AG04450 (cell line): ENCODE data around the gene PAMR1. TPM values are rescaled to one million over a fixed set of nuclear protein-coding genes. Genes with fewer than 3 reads are reported as not detected.

ENCODE experiments used
- CTCF ChIA-PET: fragments of 300-600, 350-600 bp; formaldehyde crosslinking; extraction: SDS; loops from one replicate; lab custom pipeline; 2022; ENCODE audit warnings: antibody characterized with exemption, inconsistent platforms; lab: Charles Lee
- POLR2A ChIA-PET: fragments of 350-600 bp; formaldehyde crosslinking; extraction: SDS; loops from one replicate; lab custom pipeline; 2021; ENCODE audit warnings: antibody characterized with exemption, inconsistent platforms; lab: Yijun Ruan, JAX
- DNase-seq: peaks from one replicate; pipeline ENCODE4 v3.0.0-alpha.2; 2011; ENCODE audit warnings: low read depth, low spot score
- H3K27ac ChIP-seq: one replicate; pipeline ENCODE4 v1.5.1; 2012; ENCODE audit warnings: low read depth, low read length, control low read depth
- H3K27me3 ChIP-seq: one replicate; pipeline ENCODE4 v1.6.0; 2012; ENCODE audit warnings: low read length; ENCODE audit not compliant: control insufficient read depth, insufficient read depth
- H3K4me3 ChIP-seq: 2 replicates; pipeline ENCODE4 v1.5.1; 2011; ENCODE audit warnings: mild to moderate bottlenecking, low read depth, low read length, control low read depth
- H3K9me3 ChIP-seq: 2 replicates; pipeline ENCODE4 v1.5.1; 2012; ENCODE audit warnings: low read length; ENCODE audit not compliant: control insufficient read depth, insufficient read depth
- polyA plus RNA-seq: library from polyadenylated mRNA; depleted of rRNA; stranded (reverse); fragments of >200 nt; gene quantifications from 2 replicates; pipeline ENCODE4 v1.2.3, GENCODE V29; 2011
- TF ChIP-seq, protein P1 (sequence below): IDR thresholded peaks from 2 replicates; pipeline ENCODE4 v1.5.1; 2011; ENCODE audit warnings: low read depth, low read length, control low read depth, inconsistent platforms

The PAMR1 gene
- polyA plus RNA-seq, 1 experiment, result 215 TPM

DNA sequence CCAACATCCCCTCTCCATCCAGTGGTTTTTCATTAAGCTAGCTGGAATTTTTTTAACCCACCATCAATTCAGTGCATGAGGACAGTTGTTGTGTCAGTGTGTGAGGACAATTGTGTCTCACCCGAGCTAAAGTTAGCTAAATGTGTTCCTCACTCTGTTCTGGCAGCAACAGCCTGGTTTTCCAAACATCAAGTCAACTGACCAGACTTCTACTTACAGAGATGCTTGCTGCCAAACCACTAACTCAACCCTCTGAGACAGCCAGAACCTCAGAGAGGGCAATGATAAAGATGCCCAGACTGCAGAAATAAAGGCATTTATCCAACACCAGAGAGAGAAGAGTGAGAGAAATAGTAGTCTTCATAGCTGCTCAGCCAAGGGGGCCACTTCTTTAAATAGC is 6.7 kb downstream of the PAMR1 start:
- H3K4me3 ChIP-seq, result no peak overlapping the region
- POLR2A ChIA-PET, result interaction anchor here (1.4 kb wide), 1 partner anchor 61 kb away, joined by 3 read pairs; no protein-coding TSS in a partner anchor
- H3K27ac ChIP-seq, result no peak overlapping the region
- H3K9me3 ChIP-seq, result no peaks in the 10 kb centered on the region
- no peak for DNase-seq
- TF ChIP-seq, protein P1, sequence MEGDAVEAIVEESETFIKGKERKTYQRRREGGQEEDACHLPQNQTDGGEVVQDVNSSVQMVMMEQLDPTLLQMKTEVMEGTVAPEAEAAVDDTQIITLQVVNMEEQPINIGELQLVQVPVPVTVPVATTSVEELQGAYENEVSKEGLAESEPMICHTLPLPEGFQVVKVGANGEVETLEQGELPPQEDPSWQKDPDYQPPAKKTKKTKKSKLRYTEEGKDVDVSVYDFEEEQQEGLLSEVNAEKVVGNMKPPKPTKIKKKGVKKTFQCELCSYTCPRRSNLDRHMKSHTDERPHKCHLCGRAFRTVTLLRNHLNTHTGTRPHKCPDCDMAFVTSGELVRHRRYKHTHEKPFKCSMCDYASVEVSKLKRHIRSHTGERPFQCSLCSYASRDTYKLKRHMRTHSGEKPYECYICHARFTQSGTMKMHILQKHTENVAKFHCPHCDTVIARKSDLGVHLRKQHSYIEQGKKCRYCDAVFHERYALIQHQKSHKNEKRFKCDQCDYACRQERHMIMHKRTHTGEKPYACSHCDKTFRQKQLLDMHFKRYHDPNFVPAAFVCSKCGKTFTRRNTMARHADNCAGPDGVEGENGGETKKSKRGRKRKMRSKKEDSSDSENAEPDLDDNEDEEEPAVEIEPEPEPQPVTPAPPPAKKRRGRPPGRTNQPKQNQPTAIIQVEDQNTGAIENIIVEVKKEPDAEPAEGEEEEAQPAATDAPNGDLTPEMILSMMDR, result no peak
- no peaks in the 10 kb centered on the region for H3K27me3 ChIP-seq
- CTCF ChIA-PET, result no interaction called here

DNA sequence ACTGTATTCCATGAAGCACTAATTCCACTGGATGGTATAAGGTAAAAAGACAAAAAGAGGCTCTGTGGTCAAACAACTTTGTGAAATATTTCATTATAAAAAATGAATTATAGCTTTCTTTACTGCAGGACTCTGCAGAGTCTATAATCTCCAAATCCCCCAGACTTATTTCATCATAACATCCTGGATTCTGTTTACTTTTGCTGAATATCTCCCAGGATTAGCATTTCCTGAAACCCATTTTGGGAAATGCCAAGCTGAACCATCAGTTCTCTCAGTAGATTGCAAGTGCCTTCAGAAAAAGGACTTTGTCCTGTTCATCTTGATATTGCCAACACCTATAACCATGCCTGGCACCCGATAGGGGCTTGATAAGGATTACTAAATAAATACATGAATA is 7.9 kb downstream of the PAMR1 start:
- Histone ChIP-seq H3K4me3 (no peak overlapping the region), H3K27ac (no peak overlapping the region), H3K9me3 (no peaks in the 10 kb centered on the region), H3K27me3 (no peaks in the 10 kb centered on the region)
- no peak for DNase-seq
- TF ChIP-seq, protein P1, result no peak
- CTCF ChIA-PET, result interaction anchor here (0.6 kb wide), 1 partner anchor 11 kb away, joined by 3 read pairs; no protein-coding TSS in a partner anchor
- POLR2A ChIA-PET, result no interaction called here

DNA sequence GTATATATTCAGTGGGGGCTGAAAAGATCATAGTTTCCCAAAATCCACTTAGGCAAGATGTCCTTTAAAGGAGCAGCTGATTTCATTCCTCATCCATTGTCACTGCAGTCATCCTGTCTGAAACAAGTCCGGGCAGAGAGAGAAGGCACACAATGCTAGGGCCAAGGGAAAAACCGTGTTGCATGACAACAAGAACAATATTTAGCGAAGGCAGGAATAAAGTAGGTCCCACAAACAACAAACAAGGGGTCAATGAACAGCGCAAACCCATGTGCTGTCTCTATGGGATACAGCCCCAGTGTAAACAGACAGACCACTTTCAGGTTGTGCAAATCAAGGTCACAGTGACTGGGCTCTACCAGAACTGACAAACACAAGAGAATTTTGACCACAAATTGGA is 9.0 kb downstream of the PAMR1 start:
- H3K4me3 ChIP-seq, result no peak overlapping the region
- H3K27ac ChIP-seq, result no peak overlapping the region
- ChIA-PET POLR2A (no interaction called here), CTCF (no interaction called here)
- no peaks in the 10 kb centered on the region for H3K9me3 ChIP-seq
- TF ChIP-seq, protein P1, result no peak
- DNase-seq, result no peak
- H3K27me3 ChIP-seq, result no peaks in the 10 kb centered on the region

DNA sequence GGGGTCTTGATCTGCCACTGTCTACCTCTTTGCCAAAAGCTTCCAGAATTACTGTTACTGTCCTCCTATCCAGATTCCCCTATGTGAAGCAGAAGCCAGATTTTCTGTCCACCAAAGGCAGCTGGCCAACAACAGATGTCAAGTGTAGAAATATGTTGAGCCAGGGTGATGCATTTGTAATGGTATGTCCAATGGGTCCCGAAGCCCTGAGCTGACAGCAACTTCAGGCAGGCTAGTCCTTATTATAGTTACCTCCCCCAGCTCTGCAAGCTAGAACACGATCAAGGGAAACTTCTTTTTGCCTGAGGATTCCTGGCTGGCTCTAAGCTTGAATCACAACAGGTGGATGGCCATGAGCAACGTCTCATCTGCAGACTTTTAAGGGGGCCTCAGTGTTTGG is 10.2 kb downstream of the PAMR1 start:
- Histone ChIP-seq H3K27me3 (no peaks in the 10 kb centered on the region), H3K4me3 (no peak overlapping the region), H3K27ac (peak overlapping the region; percentile 22), H3K9me3 (no peaks in the 10 kb centered on the region)
- DNase-seq, result peak; percentile 73
- POLR2A ChIA-PET, result interaction anchor here (0.5 to 1.1 kb wide), 5 partner anchors 10 to 771 kb away, joined by 4 to 5 read pairs (median 4); partner anchors contain the start of gene PAMR1
- CTCF ChIA-PET, result interaction anchor here (1.0 to 1.8 kb wide), 5 partner anchors 28 to 527 kb away, joined by 3 to 9 read pairs (median 6); no protein-coding TSS in a partner anchor
- TF ChIP-seq, protein P1, result no peak

DNA sequence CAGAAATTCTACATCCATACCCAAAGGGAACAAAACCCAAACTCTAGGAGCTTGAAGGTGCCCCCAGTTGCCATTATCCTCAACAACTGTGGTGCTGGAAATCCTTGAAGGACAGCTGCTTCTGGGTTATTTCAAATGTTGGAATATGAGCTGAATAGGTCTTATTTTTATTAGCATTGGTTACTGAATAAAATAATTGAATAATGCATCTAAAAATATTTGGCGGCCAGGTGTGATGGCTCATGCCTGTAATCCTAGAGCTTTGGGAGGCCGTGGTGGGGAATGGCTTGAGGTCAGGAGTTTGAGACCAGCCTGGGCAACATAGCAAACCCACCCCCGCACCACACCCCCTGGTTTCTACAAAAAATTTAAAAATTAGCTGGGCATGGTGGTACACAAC is 10.9 kb downstream of the PAMR1 start:
- CTCF ChIA-PET, result interaction anchor here (1.0 to 1.8 kb wide), 5 partner anchors 27 to 528 kb away, joined by 3 to 9 read pairs (median 6); no protein-coding TSS in a partner anchor
- POLR2A ChIA-PET, result interaction anchor here (0.6 to 1.1 kb wide), 3 partner anchors 11 to 1778 kb away, joined by 5 read pairs; partner anchors contain the start of genes CD59 and PAMR1
- no peaks in the 10 kb centered on the region for H3K27me3 ChIP-seq

More for the DNA sequence above, 10.9 kb downstream of the PAMR1 start:
- DNase-seq, result no peak
- H3K4me3 ChIP-seq, result no peak overlapping the region
- H3K9me3 ChIP-seq, result no peaks in the 10 kb centered on the region
- H3K27ac ChIP-seq, result no peak overlapping the region
- TF ChIP-seq, protein P1, result no peak
